Measurements from ENCODE around the gene OSM.
A peak's percentile ranks its signal among the peaks of the same experiment; 100 is the strongest.
"Not testable (repeated sequence)": the region's sequence is repeated elsewhere in the genome, so short reads cannot be mapped to it uniquely, and the experiment has no call there.

The OSM gene

GRCh38 chr22:30223303-30223702 lies 43.3 kb downstream of the OSM start:
- Mint-ChIP-seq H3K4me3 (no peak overlapping the region), H3K27ac (no peak overlapping the region), H3K27me3 (no peaks in the 10 kb centered on the region), H3K4me1 (peaks cover 91% of the 10 kb centered on the region), H3K9me3 (no peaks in the 10 kb centered on the region)
- DNase-seq, result no peak
- no peak for ATAC-seq

- H3K4me1 Mint-ChIP-seq, result peaks cover 92% of the 10 kb centered on the region
- no peak overlapping the region for H3K4me3 Mint-ChIP-seq
- ATAC-seq, result no peak
Observed at GRCh38 chr22:30222321-30222720, 44.3 kb downstream of the OSM start.

GRCh38 chr22:30221121-30221992 lies 45.3 kb downstream of the OSM start:
- ATAC-seq (peak; percentile 93), DNase-seq (peak; percentile 57 to 87)
- Mint-ChIP-seq H3K27ac (peak overlapping the region; percentile 94 to 97), H3K9me3 (no peaks in the 10 kb centered on the region), H3K4me3 (peak overlapping the region; percentile 48 to 78), H3K27me3 (no peaks in the 10 kb centered on the region), H3K4me1 (peaks cover 83% of the 10 kb centered on the region)

More at GRCh38 chr22:30222321-30222720, 44.3 kb downstream of the OSM start:
- Mint-ChIP-seq H3K27me3 (no peaks in the 10 kb centered on the region), H3K27ac (no peak overlapping the region), H3K9me3 (no peaks in the 10 kb centered on the region)
- DNase-seq, result no peak

GRCh38 chr22:30220338-30221012 lies 46.2 kb downstream of the OSM start:
- Mint-ChIP-seq H3K27me3 (no peaks in the 10 kb centered on the region), H3K4me3 (peak overlapping the region; percentile 48 to 78), H3K4me1 (peaks cover 81% of the 10 kb centered on the region), H3K9me3 (no peaks in the 10 kb centered on the region), H3K27ac (peak overlapping the region; percentile 94 to 97)
- ATAC-seq, result no peak
- DNase-seq, result no peak

- H3K9me3 Mint-ChIP-seq, result no peaks in the 10 kb centered on the region
- no peak for ATAC-seq
- H3K4me1 Mint-ChIP-seq, result peaks cover 80% of the 10 kb centered on the region
- H3K27me3 Mint-ChIP-seq, result no peaks in the 10 kb centered on the region
- peak overlapping the region; percentile 14 to 84 for H3K27ac Mint-ChIP-seq
- DNase-seq, result no peak
- no peak overlapping the region for H3K4me3 Mint-ChIP-seq
Observed at GRCh38 chr22:30219668-30220278, 46.9 kb downstream of the OSM start.

GRCh38 chr22:30219049-30219654 lies 47.5 kb downstream of the OSM start:
- H3K9me3 Mint-ChIP-seq, result no peaks in the 10 kb centered on the region
- no peaks in the 10 kb centered on the region for H3K27me3 Mint-ChIP-seq
- H3K27ac Mint-ChIP-seq, result peak overlapping the region in 1 of 2 donors; percentile 84
- H3K4me3 Mint-ChIP-seq, result no peak overlapping the region
- ATAC-seq, result no peak
- no peak for DNase-seq
- peaks cover 80% of the 10 kb centered on the region for H3K4me1 Mint-ChIP-seq

GRCh38 chr22:30217698-30218560 lies 48.7 kb downstream of the OSM start:
- H3K27me3 Mint-ChIP-seq, result no peaks in the 10 kb centered on the region
- H3K4me3 Mint-ChIP-seq, result no peak overlapping the region
- no peaks in the 10 kb centered on the region for H3K9me3 Mint-ChIP-seq
- peak overlapping the region in 1 of 2 donors; percentile 85 for H3K27ac Mint-ChIP-seq
- ATAC-seq (no peak), DNase-seq (no peak)
- H3K4me1 Mint-ChIP-seq, result peaks cover 76% of the 10 kb centered on the region

GRCh38 chr22:30216710-30217109 lies 49.9 kb downstream of the OSM start:
- Mint-ChIP-seq H3K27ac (no peak overlapping the region), H3K4me1 (peaks cover 71% of the 10 kb centered on the region), H3K27me3 (no peaks in the 10 kb centered on the region), H3K4me3 (no peak overlapping the region), H3K9me3 (no peaks in the 10 kb centered on the region)
- ATAC-seq (no peak), DNase-seq (no peak)

- not testable (repeated sequence) for H3K9me3 Mint-ChIP-seq, ATAC-seq, DNase-seq, H3K27me3 Mint-ChIP-seq, H3K4me3 Mint-ChIP-seq, H3K27ac Mint-ChIP-seq
- H3K4me1 Mint-ChIP-seq, result peaks cover 67% of the 10 kb centered on the region
Observed at GRCh38 chr22:30216272-30216671, 50.4 kb downstream of the OSM start.

- H3K27me3 Mint-ChIP-seq, result no peaks in the 10 kb centered on the region
- no peak overlapping the region for H3K4me3 Mint-ChIP-seq
- ATAC-seq, result no peak
- H3K4me1 Mint-ChIP-seq, result peaks cover 64% of the 10 kb centered on the region
- H3K9me3 Mint-ChIP-seq, result no peaks in the 10 kb centered on the region
- peak overlapping the region in 1 of 2 donors; percentile 55 for H3K27ac Mint-ChIP-seq
- no peak for DNase-seq
Observed at GRCh38 chr22:30214703-30215407, 51.8 kb downstream of the OSM start.

- DNase-seq (no peak), ATAC-seq (peak; percentile 19)
- no peaks in the 10 kb centered on the region for H3K9me3 Mint-ChIP-seq
- no peak overlapping the region for H3K4me3 Mint-ChIP-seq
- no peaks in the 10 kb centered on the region for H3K27me3 Mint-ChIP-seq
- H3K4me1 Mint-ChIP-seq, result peaks cover 72% of the 10 kb centered on the region
- H3K27ac Mint-ChIP-seq, result no peak overlapping the region
Observed at GRCh38 chr22:30212996-30213441, 53.6 kb downstream of the OSM start.

Measured in stimulated activated naive CD8-positive, alpha-beta T cell treated with anti-CD3 and anti-CD28 coated beads, Interleukin-15, amount 100 ng/mL, for 72 hours (primary cell).